Thyroid gland (tissue), 4 donors: ENCODE measurements around the gene CNTNAP5.

Experiments used
- POLR2A ChIP-seq, 2 donors: fragments of 450-650 bp; IDR thresholded peaks; one replicate each; pipeline ENCODE4 v1.6.1; 2017; ENCODE audit warnings: antibody characterized with exemption in 2 of 2, mild to moderate bottlenecking in 2 of 2, moderate library complexity in 1 of 2
- TF ChIP-seq, protein P1 (sequence below), 6 experiments: fragments of 200-600 bp in 3 of 6; fragments of 450-650 bp in 3 of 6; sonication (generic) in 3 of 6; IDR thresholded peaks; one replicate each; pipeline ENCODE4 v1.5.1; 2016 to 2019; ENCODE audit warnings: antibody characterized with exemption in 6 of 6, mild to moderate bottlenecking in 2 of 6, inconsistent platforms in 1 of 6, moderate library complexity in 1 of 6

DNA sequence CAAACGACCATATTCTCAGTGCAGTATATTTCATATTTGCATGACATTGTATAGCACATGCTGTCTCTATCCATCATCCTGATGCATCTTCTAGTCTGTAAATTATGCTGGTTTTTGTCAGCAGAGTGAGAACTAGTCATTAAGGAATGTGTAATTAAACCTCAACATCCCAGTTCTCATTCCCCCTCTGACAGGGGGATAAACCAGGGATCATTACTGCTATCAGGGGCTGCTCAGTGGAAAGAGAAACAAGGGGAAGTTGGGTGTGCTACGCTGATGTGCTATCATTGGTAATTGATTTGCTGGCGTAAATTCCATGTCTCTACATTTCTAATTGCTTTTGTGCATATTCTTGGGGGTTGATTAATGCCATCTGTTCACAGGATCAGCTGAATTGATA, 7.7 kb downstream of the CNTNAP5 start:
- TF ChIP-seq, protein P1, sequence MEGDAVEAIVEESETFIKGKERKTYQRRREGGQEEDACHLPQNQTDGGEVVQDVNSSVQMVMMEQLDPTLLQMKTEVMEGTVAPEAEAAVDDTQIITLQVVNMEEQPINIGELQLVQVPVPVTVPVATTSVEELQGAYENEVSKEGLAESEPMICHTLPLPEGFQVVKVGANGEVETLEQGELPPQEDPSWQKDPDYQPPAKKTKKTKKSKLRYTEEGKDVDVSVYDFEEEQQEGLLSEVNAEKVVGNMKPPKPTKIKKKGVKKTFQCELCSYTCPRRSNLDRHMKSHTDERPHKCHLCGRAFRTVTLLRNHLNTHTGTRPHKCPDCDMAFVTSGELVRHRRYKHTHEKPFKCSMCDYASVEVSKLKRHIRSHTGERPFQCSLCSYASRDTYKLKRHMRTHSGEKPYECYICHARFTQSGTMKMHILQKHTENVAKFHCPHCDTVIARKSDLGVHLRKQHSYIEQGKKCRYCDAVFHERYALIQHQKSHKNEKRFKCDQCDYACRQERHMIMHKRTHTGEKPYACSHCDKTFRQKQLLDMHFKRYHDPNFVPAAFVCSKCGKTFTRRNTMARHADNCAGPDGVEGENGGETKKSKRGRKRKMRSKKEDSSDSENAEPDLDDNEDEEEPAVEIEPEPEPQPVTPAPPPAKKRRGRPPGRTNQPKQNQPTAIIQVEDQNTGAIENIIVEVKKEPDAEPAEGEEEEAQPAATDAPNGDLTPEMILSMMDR (IDR thresholded peaks at IDR 0.05): no peak
- no peak for TF ChIP-seq POLR2A (IDR thresholded peaks at IDR 0.05)
